B cell (primary cell): ENCODE results near the gene PFKM.

Source experiments
- CTCF ChIP-seq: fragments of 200-600 bp; IDR thresholded peaks from one replicate; pipeline ENCODE4 v1.8.0; 2022; ENCODE audit warnings: antibody characterized with exemption, mild to moderate bottlenecking
- EZH2 ChIP-seq: IDR thresholded peaks from 2 replicates; pipeline ENCODE4 v1.6.1; 2012; ENCODE audit warnings: borderline replicate concordance, low read depth, mild to moderate bottlenecking, moderate library complexity, low read length; ENCODE audit not compliant: insufficient read depth, poor library complexity, severe bottlenecking

GRCh38 chr12:48156652-48157017, 37.5 kb downstream of the PFKM start:
- TF ChIP-seq CTCF = no peak
- no peak for TF ChIP-seq EZH2
